ENCODE results near the gene ZNF506. TPM values are rescaled to one million over a fixed set of nuclear protein-coding genes. Genes with fewer than 3 reads are reported as not detected.
"Not testable (repeated sequence)": the region's sequence is repeated elsewhere in the genome, so short reads cannot be mapped to it uniquely, and the experiment has no call there.

Gene ZNF506
- total RNA-seq (10 to 100 TPM; 16.8 to 18.6 TPM), polyA plus RNA-seq (ENCODE audit: insufficient read length in 6 of 6) (10 to 100 TPM; 33.7 to 45.0 (median 42.2) TPM)
- long read RNA-seq, donor 1, full-length matches to known transcripts: 40 of 145 reads
- long read RNA-seq, donor 1, partial matches to known transcripts: 105 of 145 reads
- long read RNA-seq, donor 1, other reads (novel, unspliced or antisense): 0 of 145 reads
- long read RNA-seq, donor 2, full-length matches to known transcripts: 22 of 46 reads
- long read RNA-seq, donor 2, partial matches to known transcripts: 24 of 46 reads
- long read RNA-seq, donor 2, other reads (novel, unspliced or antisense): 0 of 46 reads
- long read RNA-seq, donor 3, full-length matches to known transcripts: 11 of 43 reads
- long read RNA-seq, donor 3, partial matches to known transcripts: 32 of 43 reads
- long read RNA-seq, donor 3, other reads (novel, unspliced or antisense): 0 of 43 reads
- long read RNA-seq, donor 4, partial matches to known transcripts: 0 of 3 reads
- long read RNA-seq, donor 4, other reads (novel, unspliced or antisense): 0 of 3 reads
- long read RNA-seq, donor 5, full-length matches to known transcripts: 17 of 27 reads
- long read RNA-seq, donor 5, partial matches to known transcripts: 10 of 27 reads
- long read RNA-seq, donor 5, other reads (novel, unspliced or antisense): 0 of 27 reads
- long read RNA-seq, donor 6, full-length matches to known transcripts: 11 of 11 reads
- long read RNA-seq, donor 6, partial matches to known transcripts: 0 of 11 reads
- long read RNA-seq, donor 6, other reads (novel, unspliced or antisense): 0 of 11 reads
- long read RNA-seq, donor 7, partial matches to known transcripts: 11 of 14 reads
- long read RNA-seq, donor 7, other reads (novel, unspliced or antisense): 0 of 14 reads
- long read RNA-seq, donor 8, full-length matches to known transcripts: 32 of 106 reads
- long read RNA-seq, donor 8, partial matches to known transcripts: 74 of 106 reads
- long read RNA-seq, donor 8, other reads (novel, unspliced or antisense): 0 of 106 reads
- long read RNA-seq, donor 9, full-length matches to known transcripts: 1 of 1 reads
- long read RNA-seq, donor 9, partial matches to known transcripts: 0 of 1 reads
- long read RNA-seq, donor 9, other reads (novel, unspliced or antisense): 0 of 1 reads
- long read RNA-seq, donor 10, partial matches to known transcripts: 1 of 2 reads
- long read RNA-seq, donor 10, other reads (novel, unspliced or antisense): 0 of 2 reads
- long read RNA-seq, donor 11: 0 reads
- long read RNA-seq, donor 12, full-length matches to known transcripts: 17 of 17 reads
- long read RNA-seq, donor 12, partial matches to known transcripts: 0 of 17 reads
- long read RNA-seq, donor 12, other reads (novel, unspliced or antisense): 0 of 17 reads

DNA sequence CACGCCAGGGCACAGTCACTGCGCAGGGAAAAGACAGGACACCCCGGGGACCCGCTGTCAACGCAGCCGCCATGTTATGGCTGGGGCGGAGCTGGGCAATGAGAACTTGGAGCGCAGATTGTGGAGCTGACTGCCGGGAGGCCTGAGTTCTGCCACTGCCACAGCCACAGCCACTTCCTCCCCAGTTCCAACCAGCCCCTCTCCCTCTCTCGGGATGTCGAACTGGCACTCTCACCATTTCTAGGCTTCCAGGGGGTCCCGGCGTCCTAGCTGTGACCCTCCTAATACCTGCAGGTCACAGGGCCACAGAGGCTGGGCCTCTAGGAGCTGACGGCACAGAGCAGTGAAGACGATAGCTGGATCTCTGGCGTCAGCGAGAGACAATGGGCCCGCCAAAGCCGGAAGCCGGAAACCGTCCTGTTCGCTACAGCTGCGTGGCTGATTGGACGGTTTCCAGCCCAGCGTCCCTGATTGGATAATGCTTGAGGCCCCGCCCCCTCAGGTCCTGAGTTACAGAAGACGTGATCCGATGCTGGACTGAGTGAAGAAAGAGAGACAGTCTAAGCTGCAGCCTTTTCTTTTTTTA, at the start of gene ZNF506:
TSS of gene ZNF506 (minus strand) at position 385 of the 586 bp plus-strand sequence. CDS start at position 238, 147 bp downstream.
- DNase-seq: peak; percentile 92 to 99 (median 98)
- H3K4me3 ChIP-seq: peak within 1 kb of the TSS; percentile 62 to 70
- H3K4me1 ChIP-seq: peaks cover 3 to 26% of the 10 kb centered on the region in 2 donors
- TF ChIP-seq, protein P1, sequence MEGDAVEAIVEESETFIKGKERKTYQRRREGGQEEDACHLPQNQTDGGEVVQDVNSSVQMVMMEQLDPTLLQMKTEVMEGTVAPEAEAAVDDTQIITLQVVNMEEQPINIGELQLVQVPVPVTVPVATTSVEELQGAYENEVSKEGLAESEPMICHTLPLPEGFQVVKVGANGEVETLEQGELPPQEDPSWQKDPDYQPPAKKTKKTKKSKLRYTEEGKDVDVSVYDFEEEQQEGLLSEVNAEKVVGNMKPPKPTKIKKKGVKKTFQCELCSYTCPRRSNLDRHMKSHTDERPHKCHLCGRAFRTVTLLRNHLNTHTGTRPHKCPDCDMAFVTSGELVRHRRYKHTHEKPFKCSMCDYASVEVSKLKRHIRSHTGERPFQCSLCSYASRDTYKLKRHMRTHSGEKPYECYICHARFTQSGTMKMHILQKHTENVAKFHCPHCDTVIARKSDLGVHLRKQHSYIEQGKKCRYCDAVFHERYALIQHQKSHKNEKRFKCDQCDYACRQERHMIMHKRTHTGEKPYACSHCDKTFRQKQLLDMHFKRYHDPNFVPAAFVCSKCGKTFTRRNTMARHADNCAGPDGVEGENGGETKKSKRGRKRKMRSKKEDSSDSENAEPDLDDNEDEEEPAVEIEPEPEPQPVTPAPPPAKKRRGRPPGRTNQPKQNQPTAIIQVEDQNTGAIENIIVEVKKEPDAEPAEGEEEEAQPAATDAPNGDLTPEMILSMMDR (IDR thresholded peaks at IDR 0.05): no peak
- peak; percentile 98 for ATAC-seq
- peak within 1 kb of the TSS; percentile 96 to 97 for H3K27ac ChIP-seq
- H3K36me3 ChIP-seq: peaks cover 0 to 25% of the 10 kb centered on the region in 2 donors
- intact Hi-C loops (cut with DNase I): no loop called here
- peaks cover 0 to 79% of the 10 kb centered on the region in 2 donors for H3K9me3 ChIP-seq
- H3K27me3 ChIP-seq: no peaks in the 10 kb centered on the region

DNA sequence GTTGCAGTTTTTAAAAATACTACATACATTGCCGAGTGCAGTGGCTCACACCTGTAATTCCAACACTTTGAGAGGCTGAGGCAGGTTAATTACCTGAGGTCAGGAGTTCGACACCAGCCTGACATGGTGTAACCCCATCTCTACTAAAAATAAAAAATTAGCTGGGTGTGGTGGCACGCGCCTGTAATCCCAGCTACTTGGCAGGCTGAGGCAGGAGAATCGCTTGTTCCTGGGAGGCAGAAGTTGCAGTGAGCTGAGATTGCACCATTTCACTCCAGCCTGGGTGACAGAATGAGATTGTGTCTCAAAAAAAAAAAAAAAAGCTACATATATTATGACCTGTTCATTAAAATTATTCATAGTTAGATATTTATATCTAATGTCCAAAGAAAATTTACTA, 48.5 kb upstream of the ZNF506 start:
- H3K9me3 ChIP-seq: peaks cover 0 to 58% of the 10 kb centered on the region in 2 donors
- DNase-seq; ATAC-seq; H3K27ac ChIP-seq; H3K27me3 ChIP-seq; H3K4me3 ChIP-seq; intact Hi-C loops (cut with DNase I): not testable (repeated sequence)
- H3K36me3 ChIP-seq: peaks cover 0 to 19% of the 10 kb centered on the region in 2 donors
- peaks cover 11 to 21% of the 10 kb centered on the region in 2 donors for H3K4me1 ChIP-seq

GRCh38 chr19:19866611-19867248, 45.2 kb upstream of the ZNF506 start:
- Histone ChIP-seq H3K27me3 (no peaks in the 10 kb centered on the region), H3K36me3 (peaks cover 0 to 4% of the 10 kb centered on the region in 2 donors), H3K4me3 (peak overlapping the region; percentile 66 to 78), H3K9me3 (peaks cover 0 to 61% of the 10 kb centered on the region in 2 donors), H3K4me1 (peaks cover 11 to 22% of the 10 kb centered on the region in 2 donors), H3K27ac (peak overlapping the region; percentile 92)
- ATAC-seq: no peak
- TF ChIP-seq, protein P1 (IDR thresholded peaks at IDR 0.05): no peak
- peak in 2 of 4 donors; percentile 29 to 37 for DNase-seq
- intact Hi-C loops (cut with DNase I): no loop called here

- ATAC-seq: peak; percentile 99
- TF ChIP-seq, protein P1 (IDR thresholded peaks at IDR 0.05): no peak
- intact Hi-C loops (cut with DNase I): no loop called here
Observed at GRCh38 chr19:19865750-19866610, 44.4 kb upstream of the ZNF506 start, which contains the start of gene ZNF253. ZNF253 (plus strand) TSS chr19:19865882; CDS start chr19:19865997, 115 bp downstream.

More at GRCh38 chr19:19865750-19866610, 44.4 kb upstream of the ZNF506 start, which contains the start of gene ZNF253:
- H3K36me3 ChIP-seq: peaks cover 0 to 1% of the 10 kb centered on the region in 2 donors
- peaks cover 0 to 1% of the 10 kb centered on the region in 2 donors for H3K27me3 ChIP-seq
- peak; percentile 94 to 97 (median 96) for DNase-seq
- peaks cover 11 to 17% of the 10 kb centered on the region in 2 donors for H3K4me1 ChIP-seq
- H3K9me3 ChIP-seq: peaks cover 0 to 61% of the 10 kb centered on the region in 2 donors
- peak within 1 kb of the TSS; percentile 92 for H3K27ac ChIP-seq
- peak within 1 kb of the TSS; percentile 66 to 78 for H3K4me3 ChIP-seq
